Mononuclear cell (primary cell): ENCODE results near the gene KEL. TPM values are rescaled to one million over a fixed set of nuclear protein-coding genes. Genes with fewer than 3 reads are reported as not detected.

Experiments
- H3K27me3 ChIP-seq: 2 replicates; pipeline ENCODE4 v1.6.0; 2011; ENCODE audit warnings: low read length, control low read depth; ENCODE audit not compliant: insufficient read depth
- H3K4me1 ChIP-seq: 2 replicates; pipeline ENCODE4 v1.5.1; 2011; ENCODE audit warnings: mild to moderate bottlenecking, low read length, control low read depth; ENCODE audit not compliant: insufficient read depth
- H3K4me3 ChIP-seq: 2 replicates; pipeline ENCODE4 v1.5.1; 2011; ENCODE audit warnings: mild to moderate bottlenecking, low read length, moderate library complexity
- H3K9me3 ChIP-seq: 2 replicates; pipeline ENCODE4 v1.5.1; 2011; ENCODE audit warnings: low read depth, mild to moderate bottlenecking, control low read depth, low read length
- total RNA-seq: library from RNA; depleted of rRNA; stranded (reverse); fragments of >200 nt; gene quantifications from one replicate; pipeline ENCODE4 v1.2.3, GENCODE V29; 2012

Gene KEL
- total RNA-seq, 1 donor: 0.10 TPM

DNA sequence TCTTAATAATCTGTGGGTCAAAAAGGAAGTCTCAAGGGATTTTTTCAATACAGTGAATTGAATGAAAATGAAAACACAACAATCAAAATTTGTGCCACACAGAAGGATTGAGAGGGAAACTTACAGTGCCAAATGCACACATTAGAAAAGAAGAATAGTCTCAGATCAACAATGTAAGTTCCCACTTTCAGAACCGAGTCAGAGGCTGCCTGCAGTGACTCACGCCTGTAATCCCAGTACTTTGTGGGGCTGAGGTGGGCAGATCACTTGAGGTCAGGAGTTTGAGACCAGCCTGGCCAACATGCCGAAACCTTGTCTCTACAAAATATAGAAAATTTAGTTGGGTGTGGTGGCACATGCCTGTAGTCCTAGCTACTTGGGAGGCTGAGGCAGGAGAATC is 12.5 kb upstream of the KEL start:
- Histone ChIP-seq H3K9me3 (peaks cover 5% of the 10 kb centered on the region), H3K27me3 (no peaks in the 10 kb centered on the region), H3K4me1 (no peaks in the 10 kb centered on the region), H3K4me3 (no peak overlapping the region)

DNA sequence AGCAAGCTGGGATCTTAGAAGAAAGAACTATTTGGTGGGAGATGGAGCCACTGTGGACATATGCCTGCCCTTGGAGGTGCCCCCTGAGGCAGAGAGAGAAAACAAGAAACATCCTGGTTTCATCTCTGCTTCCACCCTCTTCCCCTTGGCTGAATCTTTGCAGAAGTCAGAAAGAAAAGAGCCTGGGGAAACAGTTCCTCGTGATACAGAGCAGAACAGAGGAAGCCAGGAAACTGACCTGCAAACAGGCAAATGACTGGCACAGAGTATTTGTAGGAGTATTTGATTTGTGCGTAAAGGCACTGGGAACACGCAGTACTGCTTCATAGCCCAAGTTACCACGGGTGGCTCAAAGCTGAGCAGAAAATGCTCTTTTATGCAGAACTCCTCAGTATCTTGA is 7.0 kb upstream of the KEL start:
- Histone ChIP-seq H3K9me3 (no peaks in the 10 kb centered on the region), H3K27me3 (peaks cover 7% of the 10 kb centered on the region), H3K4me3 (no peak overlapping the region), H3K4me1 (no peaks in the 10 kb centered on the region)

DNA sequence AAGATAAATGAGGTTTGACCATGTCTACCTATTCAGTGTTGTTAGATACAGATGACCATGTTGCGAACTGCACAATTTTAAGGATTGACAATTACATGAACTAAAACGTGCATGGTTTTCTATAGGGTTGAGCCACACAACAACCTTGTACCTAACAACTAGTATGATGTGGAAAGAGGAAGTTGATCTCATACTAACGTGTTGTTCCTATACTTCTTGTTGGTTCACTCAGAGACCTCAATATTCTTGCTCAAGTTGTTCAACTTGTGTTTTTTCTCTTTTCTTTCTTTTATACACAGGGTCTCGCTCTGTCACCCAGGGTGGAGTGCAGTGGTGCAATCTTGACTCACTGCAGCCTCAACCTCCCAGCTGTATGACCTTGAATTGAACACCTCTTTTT is 6.1 kb upstream of the KEL start:
- H3K27me3 ChIP-seq: peaks cover 7% of the 10 kb centered on the region
- no peaks in the 10 kb centered on the region for H3K9me3 ChIP-seq
- H3K4me1 ChIP-seq: no peaks in the 10 kb centered on the region
- no peak overlapping the region for H3K4me3 ChIP-seq

DNA sequence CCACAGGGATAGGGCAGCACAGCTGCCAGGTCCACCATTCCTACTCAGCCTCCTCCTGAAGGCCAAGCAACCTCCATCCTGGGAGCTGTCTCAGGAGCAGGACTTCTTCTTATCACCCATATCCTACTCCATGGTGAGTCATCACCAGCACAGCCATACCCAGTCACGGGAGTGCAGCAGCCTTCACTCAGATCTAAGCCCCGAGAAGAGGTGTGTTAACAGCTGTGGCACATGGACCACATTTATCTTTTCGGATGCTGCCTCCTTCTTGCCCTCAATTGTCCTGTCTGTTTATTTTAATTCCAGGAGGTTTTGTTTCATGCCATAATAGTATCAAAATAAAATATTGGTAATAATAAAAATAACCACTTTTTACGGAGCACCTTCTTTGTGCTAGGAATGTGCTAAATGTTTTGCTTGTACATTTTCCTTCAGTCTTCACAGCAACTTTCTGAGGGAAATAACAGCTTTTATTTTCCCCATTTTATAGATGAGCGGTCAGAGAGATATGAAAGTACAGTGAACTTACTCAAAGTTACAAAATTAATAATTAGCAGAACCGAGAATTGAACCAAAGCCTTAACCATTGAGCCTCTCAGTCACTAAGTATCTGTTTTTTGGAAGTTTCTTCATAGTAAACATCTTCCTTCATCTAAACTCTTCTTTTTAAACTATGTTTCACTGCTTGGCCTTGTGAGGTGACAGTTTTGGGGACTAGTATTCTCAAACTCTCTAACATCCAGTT is 2.5 kb upstream of the KEL start:
- no peak overlapping the region for H3K4me3 ChIP-seq

DNA sequence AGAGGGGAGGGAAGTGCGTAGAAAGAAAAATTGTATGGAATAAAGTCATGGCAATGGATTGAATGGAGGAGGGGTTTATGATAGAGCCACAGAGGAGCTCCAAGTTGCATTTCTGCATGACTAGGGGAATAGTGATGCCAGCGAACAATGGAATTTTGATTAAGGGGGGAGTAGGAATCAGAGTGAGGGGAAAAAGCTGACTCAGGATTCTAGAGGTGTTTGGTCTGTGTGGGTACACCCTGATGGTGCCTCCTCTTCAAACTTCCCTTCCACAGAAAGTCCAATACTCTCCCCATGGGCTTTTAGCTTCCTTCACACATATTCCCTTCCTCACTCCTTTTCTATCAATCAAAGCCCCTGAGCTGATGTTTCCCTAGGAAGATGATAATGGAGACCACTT is 1.8 kb upstream of the KEL start:
- H3K4me3 ChIP-seq: no peak overlapping the region
- peaks cover 3% of the 10 kb centered on the region for H3K27me3 ChIP-seq
- H3K4me1 ChIP-seq: no peaks in the 10 kb centered on the region
- no peaks in the 10 kb centered on the region for H3K9me3 ChIP-seq

More for the DNA sequence above, 2.5 kb upstream of the KEL start:
- no peaks in the 10 kb centered on the region for H3K9me3 ChIP-seq
- H3K4me1 ChIP-seq: no peaks in the 10 kb centered on the region
- H3K27me3 ChIP-seq: peaks cover 7% of the 10 kb centered on the region

DNA sequence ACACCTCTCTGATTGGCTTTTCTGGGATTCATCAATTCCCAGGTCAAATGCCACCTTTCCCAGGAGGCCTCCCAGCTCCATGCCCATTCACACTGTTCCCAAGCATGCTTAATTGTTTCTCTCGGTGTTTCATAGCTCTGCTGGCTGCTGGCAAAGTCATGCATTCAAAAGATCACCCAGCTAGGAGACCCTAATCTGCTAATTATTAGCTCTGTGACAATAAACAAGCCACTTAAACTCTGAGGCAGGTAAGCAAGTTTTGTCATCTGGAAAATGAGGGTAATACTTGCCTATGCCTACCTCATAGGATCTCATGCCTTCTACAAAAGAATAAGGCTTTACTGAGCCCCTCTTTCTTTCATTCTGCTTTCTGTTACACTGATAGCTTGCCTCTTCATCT is 828 bp upstream of the KEL start:
- H3K27me3 ChIP-seq: peaks cover 3% of the 10 kb centered on the region
- no peaks in the 10 kb centered on the region for H3K4me1 ChIP-seq
- H3K4me3 ChIP-seq: no peak overlapping the region
- H3K9me3 ChIP-seq: no peaks in the 10 kb centered on the region

DNA sequence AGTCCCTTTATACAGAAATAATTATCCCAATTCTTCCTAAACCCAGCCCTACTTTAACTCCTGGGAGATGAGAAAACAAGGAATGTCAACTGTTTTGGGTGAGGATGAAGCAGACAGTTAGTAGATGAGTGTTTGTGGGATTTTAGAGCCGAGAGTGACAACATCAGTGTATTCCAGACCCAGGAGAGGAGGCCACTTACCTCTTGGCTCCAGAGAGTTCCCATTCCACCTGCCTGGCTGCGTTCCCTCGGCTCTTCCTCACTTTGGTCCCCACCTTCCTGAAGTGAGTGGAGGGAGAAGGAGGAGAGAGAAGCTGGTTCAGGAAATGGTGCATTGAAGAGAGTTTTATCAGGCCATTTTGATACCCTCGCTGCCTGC is 579 bp downstream of the KEL start:
- Histone ChIP-seq H3K27me3 (peaks cover 3% of the 10 kb centered on the region), H3K9me3 (no peaks in the 10 kb centered on the region), H3K4me3 (no peak overlapping the region), H3K4me1 (no peaks in the 10 kb centered on the region)

DNA sequence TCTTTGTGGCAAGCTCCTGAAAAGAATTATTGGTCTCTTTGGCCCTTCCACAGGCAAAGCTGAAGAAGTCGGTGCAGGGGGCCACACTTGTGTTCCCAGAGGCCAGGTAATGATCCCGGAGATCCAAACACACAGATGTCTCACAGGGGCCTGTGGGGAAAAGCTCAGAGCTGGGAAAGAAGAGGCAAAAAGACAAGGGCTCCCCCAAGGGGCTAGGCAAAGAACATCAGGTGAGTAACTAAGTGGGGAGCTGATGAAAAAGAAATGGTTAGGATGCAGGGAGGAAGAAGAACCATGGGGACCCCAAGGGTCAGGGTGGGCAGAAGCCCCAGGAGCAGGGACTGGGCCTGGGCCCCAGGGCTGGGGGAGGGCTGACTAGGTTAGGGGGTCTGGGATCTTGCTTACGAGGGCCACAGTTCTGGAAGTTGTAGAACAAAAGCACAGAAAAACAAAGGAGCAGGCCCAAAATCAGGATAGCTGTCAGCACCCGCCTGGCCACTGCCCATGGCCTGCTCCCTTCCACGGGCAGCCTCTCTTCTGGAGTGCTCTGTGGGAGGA is 1.1 kb downstream of the KEL start:
- Histone ChIP-seq H3K4me1 (no peaks in the 10 kb centered on the region), H3K9me3 (no peaks in the 10 kb centered on the region), H3K4me3 (no peak overlapping the region), H3K27me3 (peaks cover 3% of the 10 kb centered on the region)

DNA sequence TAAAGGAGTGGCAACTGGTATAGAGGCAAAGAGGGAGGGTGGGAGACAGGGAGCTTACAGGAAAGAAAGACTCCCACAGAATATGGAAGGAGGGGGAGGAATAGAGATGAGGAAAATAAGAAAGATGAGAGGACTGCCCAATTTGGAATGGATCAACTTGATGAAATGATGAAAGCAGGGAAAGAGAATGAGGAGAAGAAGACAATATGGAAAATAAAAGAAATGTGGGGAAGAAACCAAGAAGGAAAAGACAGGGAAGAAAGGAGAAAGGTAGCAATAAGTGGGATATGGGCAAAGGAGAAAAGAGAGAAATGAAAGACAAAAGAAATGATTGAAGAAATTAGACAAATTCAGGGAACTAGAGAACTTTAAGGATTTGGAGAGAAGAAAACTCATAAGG is 3.0 kb downstream of the KEL start:
- no peaks in the 10 kb centered on the region for H3K27me3 ChIP-seq
- no peaks in the 10 kb centered on the region for H3K4me1 ChIP-seq
- peaks cover 12% of the 10 kb centered on the region for H3K9me3 ChIP-seq
- H3K4me3 ChIP-seq: no peak overlapping the region

DNA sequence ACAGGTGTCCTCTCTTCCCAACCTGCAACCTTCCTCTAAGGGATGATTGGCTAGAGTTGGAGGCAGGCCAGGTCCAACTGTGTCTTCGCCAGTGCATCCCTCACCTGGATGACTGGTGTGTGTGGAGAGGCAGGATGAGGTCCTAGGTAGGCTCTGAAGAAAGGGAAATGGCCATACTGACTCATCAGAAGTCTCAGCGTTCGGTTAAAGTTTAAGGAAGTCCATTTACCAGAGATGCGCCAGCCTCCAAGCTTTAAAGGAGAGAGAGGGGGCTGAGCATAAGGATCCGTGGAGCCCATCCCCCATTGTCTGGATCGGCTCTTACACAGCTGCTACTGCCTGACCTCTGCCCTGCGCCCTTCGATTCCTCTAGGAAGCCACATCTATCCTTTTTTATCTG is 4.4 kb downstream of the KEL start:
- peaks cover 12% of the 10 kb centered on the region for H3K9me3 ChIP-seq
- no peak overlapping the region for H3K4me3 ChIP-seq
- H3K4me1 ChIP-seq: no peaks in the 10 kb centered on the region
- no peaks in the 10 kb centered on the region for H3K27me3 ChIP-seq

DNA sequence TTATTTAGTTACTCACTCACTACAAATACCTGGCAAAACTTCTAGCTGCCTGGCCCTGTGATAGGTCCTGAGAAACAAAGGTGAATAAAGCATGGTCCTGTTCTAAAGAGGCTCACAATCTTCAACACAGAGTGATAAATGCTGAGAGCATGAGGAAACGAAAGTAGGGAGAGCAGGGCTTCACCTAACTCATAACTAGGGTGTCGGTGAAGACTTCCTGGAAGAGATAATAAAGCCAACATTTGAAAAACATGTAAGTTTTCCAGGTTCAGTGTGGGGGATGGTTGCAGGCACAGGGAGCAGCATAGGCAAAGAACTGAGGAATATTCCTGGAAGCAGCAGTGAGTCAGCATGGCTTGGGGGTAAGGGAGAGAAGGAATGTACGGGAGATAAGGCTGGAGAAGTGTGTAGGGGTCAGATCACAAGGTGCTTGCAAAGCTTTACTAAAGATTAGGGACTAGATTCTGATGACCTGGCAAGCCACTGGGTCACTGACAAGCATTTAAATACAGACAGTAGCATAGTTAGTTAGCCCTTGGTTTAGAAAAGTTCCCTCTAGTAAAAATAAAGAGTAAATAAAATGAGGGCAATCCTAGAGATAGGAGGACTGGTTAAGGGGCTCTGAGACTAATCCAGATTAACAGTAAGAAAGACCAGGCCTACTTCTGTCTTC is 5.1 kb downstream of the KEL start:
- Histone ChIP-seq H3K4me3 (no peak overlapping the region), H3K27me3 (no peaks in the 10 kb centered on the region), H3K9me3 (peaks cover 12% of the 10 kb centered on the region), H3K4me1 (no peaks in the 10 kb centered on the region)

DNA sequence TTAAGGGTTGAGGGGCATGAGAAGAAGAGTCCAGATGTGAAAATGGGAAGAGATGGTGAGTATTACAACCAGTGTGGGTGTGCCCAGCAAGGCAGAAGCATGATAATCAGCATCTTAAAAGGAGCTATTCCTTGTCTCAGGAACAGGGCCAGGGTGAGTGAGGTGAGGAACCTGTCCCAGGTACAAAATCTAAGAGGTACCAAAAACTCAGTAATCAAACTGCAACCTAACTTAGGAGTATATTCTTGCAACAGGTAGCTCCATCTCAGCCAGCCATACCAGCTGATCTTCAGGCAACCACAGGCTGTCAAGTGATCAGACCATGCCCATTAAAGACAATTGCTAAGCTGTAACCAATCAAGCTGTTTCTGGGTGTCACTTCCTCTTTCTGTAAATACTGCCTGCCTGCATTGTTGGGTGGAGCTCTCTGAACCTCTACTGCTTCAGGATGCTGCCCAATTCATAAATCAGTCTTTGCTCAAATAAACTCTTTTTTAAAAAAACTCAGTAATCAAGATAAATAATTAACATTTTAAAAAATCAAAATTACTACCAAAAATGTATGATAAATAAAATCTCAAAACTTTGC is 7.4 kb downstream of the KEL start:
- H3K9me3 ChIP-seq: peaks cover 12% of the 10 kb centered on the region
- no peak overlapping the region for H3K4me3 ChIP-seq
- H3K27me3 ChIP-seq: no peaks in the 10 kb centered on the region
- H3K4me1 ChIP-seq: no peaks in the 10 kb centered on the region

DNA sequence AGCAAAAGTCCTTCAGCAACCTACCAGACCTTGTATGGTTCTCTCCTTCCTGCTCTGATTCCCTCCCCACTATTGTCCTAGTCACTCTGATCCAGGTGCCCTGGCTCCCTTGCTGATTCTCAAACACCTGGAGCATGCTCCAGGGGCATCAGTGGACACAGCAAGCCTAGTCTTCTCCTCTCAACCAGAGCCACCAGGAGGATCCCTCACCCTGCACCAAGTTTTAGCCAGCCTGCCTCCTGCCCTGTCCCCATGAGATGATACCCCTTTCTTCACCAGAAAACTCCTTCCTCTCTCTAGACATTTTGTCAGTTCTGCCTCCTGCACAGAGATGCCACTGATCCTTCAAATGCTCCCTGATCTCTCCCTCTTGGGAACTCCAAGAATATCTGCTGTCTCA is 11.9 kb downstream of the KEL start:
- no peaks in the 10 kb centered on the region for H3K27me3 ChIP-seq
- no peak overlapping the region for H3K4me3 ChIP-seq
- peaks cover 6% of the 10 kb centered on the region for H3K9me3 ChIP-seq
- H3K4me1 ChIP-seq: no peaks in the 10 kb centered on the region

DNA sequence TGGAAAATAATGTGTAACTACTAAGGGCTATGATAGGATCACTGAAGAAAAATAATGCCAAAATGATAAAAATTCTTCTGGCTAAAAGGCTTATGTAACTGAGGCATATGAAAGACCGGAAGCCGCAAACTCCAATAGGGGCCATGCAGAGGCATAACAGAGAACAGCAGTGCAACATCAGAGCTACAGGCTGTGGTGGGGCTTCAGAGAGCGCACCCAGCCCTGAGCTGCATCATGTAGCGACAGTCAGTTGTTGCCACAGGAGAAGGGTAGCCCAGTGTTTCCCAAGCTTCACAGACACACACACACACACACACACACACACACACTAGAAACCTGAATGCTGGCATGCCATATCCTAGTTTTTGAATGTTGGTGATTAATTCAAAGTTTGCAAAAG is 13.6 kb downstream of the KEL start:
- Histone ChIP-seq H3K27me3 (no peaks in the 10 kb centered on the region), H3K9me3 (no peaks in the 10 kb centered on the region), H3K4me1 (no peaks in the 10 kb centered on the region), H3K4me3 (no peak overlapping the region)

DNA sequence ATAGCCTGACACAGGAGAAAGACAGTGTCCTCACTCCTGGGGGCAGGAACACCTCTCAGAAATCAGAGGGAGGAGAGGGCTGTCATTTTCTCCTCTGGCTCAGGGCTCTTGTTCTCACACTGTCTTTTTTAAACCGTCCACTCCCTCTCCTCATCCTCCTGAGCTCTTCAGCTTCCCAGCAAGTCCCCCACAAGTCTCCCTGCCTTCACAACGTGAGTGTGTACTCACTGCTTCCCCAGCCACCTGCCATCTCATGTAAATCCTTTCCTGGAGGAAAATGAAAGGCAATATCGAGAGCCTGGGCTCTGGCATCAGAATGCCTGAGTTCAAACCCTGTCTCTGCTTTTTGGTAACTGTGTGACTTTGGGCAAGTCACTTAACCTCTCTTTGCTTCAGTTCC is 17.2 kb downstream of the KEL start:
- Histone ChIP-seq H3K9me3 (no peaks in the 10 kb centered on the region), H3K4me3 (no peak overlapping the region), H3K4me1 (no peaks in the 10 kb centered on the region), H3K27me3 (no peaks in the 10 kb centered on the region)
